Lower leg skin (tissue), 4 donors: ENCODE results near the gene SLX4IP. TPM values are rescaled to one million over a fixed set of nuclear protein-coding genes. Genes with fewer than 3 reads are reported as not detected.

Experiments
- DNase-seq, 2 donors: peaks; one replicate each; pipeline ENCODE4 v3.0.0-alpha.2; 2019; ENCODE audit warnings: low spot score in 2 of 2
- H3K4me3 ChIP-seq: fragments of 200-600 bp; sonication (generic); 2 replicates; pipeline ENCODE4 v1.5.1; 2017; ENCODE audit warnings: mild to moderate bottlenecking, low read depth; ENCODE audit not compliant: poor library complexity, severe bottlenecking
- POLR2A ChIP-seq, 2 donors: fragments of 450-650 bp; IDR thresholded peaks; one replicate each; pipeline ENCODE4 v1.6.1; 2016 to 2017; ENCODE audit warnings: antibody characterized with exemption in 2 of 2, mild to moderate bottlenecking in 1 of 2, moderate library complexity in 1 of 2
- WGBS, 2 donors: methylation state at CpG; one replicate each; pipeline ENCODE4 v1.1.5; 2018; 5-methylcytosine and 5-hydroxymethylcytosine counted together
- intact Hi-C: fragments of 100-400 bp; cut with DNase I; formaldehyde crosslinking; loops from one replicate; pipeline ENCODE4 v1.15.0; 2023; ENCODE audit warnings: low total_unique reads
- total RNA-seq, 4 donors: library from RNA; depleted of rRNA; stranded (reverse); fragments of >200 nt; gene quantifications; one replicate each; pipeline ENCODE4 v1.1.0, GENCODE V29; 2016
- TF ChIP-seq, protein P1 (sequence below), 3 donors: fragments of 450-650 bp; IDR thresholded peaks; one replicate each; pipeline ENCODE4 v1.5.1; 2016; ENCODE audit warnings: antibody characterized with exemption in 3 of 3, mild to moderate bottlenecking in 3 of 3, moderate library complexity in 2 of 3

Gene SLX4IP
- total RNA-seq, 4 donors from 2014 or later, result 3.0 to 4.0 (median 3.7) TPM

DNA sequence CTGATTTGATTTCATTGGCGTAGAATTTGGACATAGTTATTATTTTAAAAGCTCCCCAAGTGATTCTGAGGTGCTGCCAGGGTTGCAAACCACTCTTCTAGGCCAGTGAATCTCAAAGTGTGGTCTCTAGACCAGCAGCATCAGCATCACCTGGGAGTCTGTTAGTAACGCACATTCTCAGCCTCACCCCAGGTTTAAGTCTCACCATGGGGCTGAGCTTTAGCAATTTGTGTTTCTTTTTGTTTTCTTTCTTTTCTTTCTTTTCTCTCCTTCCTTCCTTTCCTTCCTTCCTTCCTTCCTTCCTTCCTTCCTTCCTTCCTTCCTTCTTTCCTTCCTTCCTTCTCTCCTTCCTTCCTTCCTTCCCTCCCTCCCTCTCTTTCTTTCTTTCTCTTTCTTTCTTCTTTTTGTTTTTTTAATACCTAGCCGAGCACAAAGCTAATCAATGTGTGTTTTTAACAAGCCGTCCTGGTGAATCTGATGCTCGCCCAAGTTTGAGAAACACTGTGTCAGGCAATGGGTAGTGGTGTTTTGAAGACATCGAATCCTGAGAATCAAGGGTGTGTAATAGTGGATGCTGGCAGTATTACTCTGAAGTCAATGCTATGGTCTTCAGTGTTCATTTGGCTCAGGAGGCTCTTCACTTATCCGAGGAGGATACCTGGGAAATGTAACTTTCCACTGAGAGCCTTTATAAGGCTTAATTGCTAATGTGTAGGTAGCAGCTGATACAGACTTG, 104.9 kb downstream of the SLX4IP start:
- TF ChIP-seq, protein P1, sequence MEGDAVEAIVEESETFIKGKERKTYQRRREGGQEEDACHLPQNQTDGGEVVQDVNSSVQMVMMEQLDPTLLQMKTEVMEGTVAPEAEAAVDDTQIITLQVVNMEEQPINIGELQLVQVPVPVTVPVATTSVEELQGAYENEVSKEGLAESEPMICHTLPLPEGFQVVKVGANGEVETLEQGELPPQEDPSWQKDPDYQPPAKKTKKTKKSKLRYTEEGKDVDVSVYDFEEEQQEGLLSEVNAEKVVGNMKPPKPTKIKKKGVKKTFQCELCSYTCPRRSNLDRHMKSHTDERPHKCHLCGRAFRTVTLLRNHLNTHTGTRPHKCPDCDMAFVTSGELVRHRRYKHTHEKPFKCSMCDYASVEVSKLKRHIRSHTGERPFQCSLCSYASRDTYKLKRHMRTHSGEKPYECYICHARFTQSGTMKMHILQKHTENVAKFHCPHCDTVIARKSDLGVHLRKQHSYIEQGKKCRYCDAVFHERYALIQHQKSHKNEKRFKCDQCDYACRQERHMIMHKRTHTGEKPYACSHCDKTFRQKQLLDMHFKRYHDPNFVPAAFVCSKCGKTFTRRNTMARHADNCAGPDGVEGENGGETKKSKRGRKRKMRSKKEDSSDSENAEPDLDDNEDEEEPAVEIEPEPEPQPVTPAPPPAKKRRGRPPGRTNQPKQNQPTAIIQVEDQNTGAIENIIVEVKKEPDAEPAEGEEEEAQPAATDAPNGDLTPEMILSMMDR (IDR thresholded peaks at IDR 0.05), result no peak
- no peak for TF ChIP-seq POLR2A (IDR thresholded peaks at IDR 0.05)
- H3K4me3 ChIP-seq, result no peak overlapping the region
- DNase-seq, result no peak
- WGBS, 2 donors, result 84 to 88% methylated on average over 7 of the region's 7 CpGs
- intact Hi-C loops, result no loop called here

DNA sequence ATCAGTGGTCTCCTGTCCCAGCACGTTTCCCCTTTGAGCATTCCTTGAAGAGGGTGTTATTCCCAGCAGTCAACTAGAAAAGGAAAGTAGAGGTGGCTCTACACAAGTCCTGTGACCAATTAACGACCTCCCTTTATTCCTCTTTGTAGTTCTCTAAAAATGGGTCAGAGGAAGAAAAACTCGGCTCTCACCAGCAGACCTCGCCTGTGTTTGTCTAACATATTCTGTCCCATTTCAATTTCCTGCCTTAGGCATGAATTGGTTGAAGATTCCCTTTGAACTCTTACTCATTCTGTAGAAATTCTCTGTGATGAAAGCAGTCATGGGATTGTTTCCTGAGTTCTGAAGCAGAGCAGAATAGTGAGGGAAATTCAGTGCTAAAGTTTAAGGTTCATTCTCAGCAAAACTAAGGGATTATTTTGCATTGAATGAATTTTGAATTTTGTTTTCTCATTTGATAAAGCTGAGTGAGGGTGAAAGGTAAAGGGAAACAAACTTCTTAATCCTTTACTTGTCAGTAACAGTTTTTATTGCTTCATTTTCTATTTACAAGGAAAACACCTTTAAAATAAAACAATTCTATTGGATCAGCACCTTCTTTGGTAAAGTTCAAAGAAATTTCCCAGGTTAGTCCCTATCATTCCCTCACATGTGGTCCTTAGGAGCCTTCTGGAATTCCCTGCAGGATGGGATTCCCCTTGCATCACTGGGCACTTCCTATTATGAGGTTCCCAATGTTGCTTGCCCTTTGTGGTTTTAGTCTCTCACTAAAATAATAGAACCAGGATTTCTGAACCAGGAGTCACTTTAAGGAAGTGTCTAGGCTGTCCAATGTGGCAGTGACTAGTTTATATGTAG, 105.8 kb downstream of the SLX4IP start:
- TF ChIP-seq, protein P1 (IDR thresholded peaks at IDR 0.05), result no peak
- TF ChIP-seq POLR2A (IDR thresholded peaks at IDR 0.05), result no peak
- 13 to 23% methylated on average over 4 of the region's 4 CpGs for WGBS, 2 donors
- intact Hi-C loops, result no loop called here
- no peak overlapping the region for H3K4me3 ChIP-seq
- no peak for DNase-seq

DNA sequence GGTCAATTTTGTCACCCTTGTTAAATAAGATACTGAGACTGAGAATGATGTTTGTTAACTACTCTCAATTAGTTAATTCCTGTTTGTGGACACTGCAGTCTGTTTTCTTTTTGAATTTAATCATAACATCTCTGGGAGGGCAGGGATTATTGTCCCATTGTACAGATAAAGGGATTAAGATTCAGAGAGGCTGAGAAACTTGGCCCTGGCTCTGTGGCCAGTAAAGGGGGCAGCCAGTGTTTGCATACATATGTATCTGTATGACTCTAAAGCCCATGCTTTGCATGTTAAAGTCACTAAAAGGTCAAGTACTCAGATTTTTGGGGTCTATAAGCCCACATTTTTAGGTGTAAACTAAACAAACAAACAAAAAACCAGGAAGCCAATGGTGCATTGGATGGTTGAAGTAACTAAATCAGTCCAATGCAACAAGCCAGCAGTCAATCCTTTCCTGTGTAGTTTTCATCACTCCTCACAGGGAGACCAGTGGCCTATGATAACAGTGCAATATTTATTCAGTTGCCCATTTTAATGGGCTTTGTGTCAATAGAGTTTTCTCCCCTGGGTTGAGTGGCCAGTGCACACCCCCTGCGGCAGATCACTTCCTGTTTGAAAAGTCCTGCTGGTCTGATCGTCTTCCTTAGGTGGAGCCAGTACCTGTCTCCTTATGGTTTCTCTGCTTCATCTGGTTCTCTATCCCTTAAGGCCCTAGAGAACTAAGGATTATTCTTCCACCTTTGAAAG, 106.7 kb downstream of the SLX4IP start:
- no peak overlapping the region for H3K4me3 ChIP-seq
- whole genome bisulfite sequencing, 2 donors, result 69 to 95% methylated on average over 2 of the region's 2 CpGs
- intact Hi-C loops, result no loop called here
- no peak for TF ChIP-seq POLR2A (IDR thresholded peaks at IDR 0.05)
- TF ChIP-seq, protein P1 (IDR thresholded peaks at IDR 0.05), result no peak
- DNase-seq, result no peak

DNA sequence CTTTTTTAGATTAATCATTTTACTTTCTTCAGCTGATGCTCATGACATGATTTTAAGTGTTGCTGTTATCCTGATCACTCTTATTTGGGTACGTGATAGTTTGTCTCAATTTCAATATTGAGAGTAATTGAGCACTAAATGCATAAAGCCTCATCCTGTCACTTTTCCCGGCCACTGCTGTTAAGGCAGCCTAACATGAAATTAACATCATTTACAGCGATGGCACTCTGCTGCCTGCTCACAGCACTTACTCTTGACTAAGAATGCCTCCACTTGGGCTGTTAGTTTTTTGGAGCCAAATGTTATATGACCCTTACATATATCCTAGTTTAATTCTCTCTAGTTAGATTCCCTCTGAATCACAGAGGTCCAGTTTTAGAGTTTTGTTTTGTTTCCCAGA, 107.3 kb downstream of the SLX4IP start:
- TF ChIP-seq, protein P1 (IDR thresholded peaks at IDR 0.05), result no peak
- TF ChIP-seq POLR2A (IDR thresholded peaks at IDR 0.05), result no peak
- no peak for DNase-seq
- H3K4me3 ChIP-seq, result no peak overlapping the region
- 98 to 99% methylated on average over 3 of the region's 3 CpGs for WGBS, 2 donors
- intact Hi-C loops, result no loop called here

DNA sequence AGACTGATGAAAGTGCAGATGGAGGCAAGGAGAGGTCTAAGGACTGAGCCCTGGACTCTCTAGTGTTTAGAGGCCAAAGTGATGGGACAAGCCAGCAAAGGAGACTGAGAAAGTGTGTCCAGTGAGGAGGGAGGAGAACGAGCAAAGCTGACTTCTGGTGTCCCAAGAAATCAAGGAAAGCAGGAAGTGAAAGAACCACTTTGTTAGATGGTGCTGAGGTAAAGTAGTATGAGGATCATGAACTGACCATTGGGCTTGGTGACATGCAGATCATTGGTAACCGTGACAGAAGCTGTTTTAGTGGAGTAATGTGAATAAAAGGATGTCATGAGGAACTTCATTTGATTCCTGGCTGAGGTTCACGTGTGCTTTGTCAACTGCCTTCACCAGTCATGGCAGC, 108.4 kb downstream of the SLX4IP start:
- intact Hi-C loops, result no loop called here

More for the DNA sequence above, 108.4 kb downstream of the SLX4IP start:
- WGBS, 2 donors, result 86 to 90% methylated on average over 3 of the region's 3 CpGs
- TF ChIP-seq POLR2A (IDR thresholded peaks at IDR 0.05), result no peak
- TF ChIP-seq, protein P1 (IDR thresholded peaks at IDR 0.05), result no peak
- H3K4me3 ChIP-seq, result no peak overlapping the region
- DNase-seq, result no peak
